SU-DHL-6 (cell line): ENCODE measurements around the gene CARHSP1.
"Not testable (repeated sequence)": the region's sequence is repeated elsewhere in the genome, so short reads cannot be mapped to it uniquely, and the experiment has no call there.

Experiments used
- H2AFZ ChIP-seq: fragments of 200-600 bp; sonication (generic); 2 replicates; pipeline ENCODE4 v1.6.1; 2014; ENCODE audit warnings: low read depth, mild to moderate bottlenecking, moderate library complexity, mixed read lengths, antibody characterized with exemption, low read length; ENCODE audit not compliant: severe bottlenecking
- H3F3A ChIP-seq: fragments of 200-600 bp; shearing (Covaris generic); 2 replicates; pipeline ENCODE4 v1.6.0; 2016; ENCODE audit warnings: antibody characterized with exemption, mild to moderate bottlenecking; ENCODE audit not compliant: insufficient read depth
- H3K27ac ChIP-seq: fragments of 200-600 bp; sonication (generic); 2 replicates; pipeline ENCODE4 v1.5.1; 2016; ENCODE audit warnings: low read depth, mild to moderate bottlenecking, low read length, moderate library complexity, mixed read lengths
- H3K27me3 ChIP-seq: fragments of 200-600 bp; sonication (generic), shearing (Covaris generic); 2 replicates; pipeline ENCODE4 v1.6.0; 2014; ENCODE audit warnings: mild to moderate bottlenecking, low read length
- H3K36me3 ChIP-seq: fragments of 200-600 bp; sonication (generic); 2 replicates; pipeline ENCODE4 v1.6.1; 2014; ENCODE audit warnings: mild to moderate bottlenecking, low read length, mixed read lengths
- H3K4me2 ChIP-seq: fragments of 300-600, 200-600 bp; shearing (Covaris generic), sonication (generic); 2 replicates; pipeline ENCODE4 v1.6.0; 2014; ENCODE audit warnings: low read length, low read depth, mild to moderate bottlenecking; ENCODE audit not compliant: poor library complexity, severe bottlenecking
- H3K4me3 ChIP-seq: fragments of 200-600 bp; sonication (generic); 2 replicates; pipeline ENCODE4 v1.5.1; 2014; ENCODE audit warnings: antibody characterized with exemption, low read length, mild to moderate bottlenecking, mixed read lengths; ENCODE audit not compliant: insufficient read depth, poor library complexity, severe bottlenecking
- H3K79me2 ChIP-seq: fragments of 200-600 bp; sonication (generic); 2 replicates; pipeline ENCODE4 v1.6.1; 2014; ENCODE audit warnings: mild to moderate bottlenecking, low read length, moderate library complexity; ENCODE audit not compliant: insufficient read depth
- H3K9ac ChIP-seq: fragments of 200-600 bp; sonication (generic); 2 replicates; pipeline ENCODE4 v1.7.0; 2014; ENCODE audit warnings: mild to moderate bottlenecking, low read length
- H3K9me2 ChIP-seq: fragments of 200-600 bp; sonication (generic); replicated peaks from 2 replicates; pipeline ENCODE4 v1.6.1; 2014; ENCODE audit warnings: low read length; ENCODE audit not compliant: insufficient read depth
- H3K9me3 ChIP-seq: fragments of 200-600 bp; sonication (generic); 2 replicates; pipeline ENCODE4 v1.6.1; 2014; ENCODE audit warnings: low read length, mixed read lengths; ENCODE audit not compliant: insufficient read depth
- H4K20me1 ChIP-seq: fragments of 200-600 bp; sonication (generic); 2 replicates; pipeline ENCODE4 v1.6.1; 2014; ENCODE audit warnings: low read depth, mild to moderate bottlenecking, antibody characterized with exemption, low read length, moderate library complexity, mixed read lengths
- CTCF ChIP-seq: fragments of 200-600 bp; sonication (generic); IDR thresholded peaks from one replicate; pipeline ENCODE4 v1.5.1; 2017; ENCODE audit warnings: antibody characterized with exemption, mild to moderate bottlenecking, low read length, moderate library complexity; ENCODE audit not compliant: insufficient read depth, poor library complexity, severe bottlenecking
- EZH2phosphoT487 ChIP-seq: fragments of 200-600 bp; sonication (generic), shearing (Covaris generic); conservative IDR thresholded peaks from 2 replicates; pipeline ENCODE4 v1.6.1; 2018; ENCODE audit warnings: mild to moderate bottlenecking, antibody characterized with exemption, low read length, moderate library complexity, mixed read lengths

The CARHSP1 gene

GRCh38 chr16:8880839-8881510, 12.2 kb upstream of the CARHSP1 start:
- TF ChIP-seq CTCF, result no peak
- no peak for TF ChIP-seq EZH2phosphoT487
- Histone ChIP-seq H3K27me3 (no peaks in the 10 kb centered on the region), H3K4me2 (no peak overlapping the region), H3K27ac (no peak overlapping the region), H3K36me3 (no peaks in the 10 kb centered on the region), H3K9me3 (no peaks in the 10 kb centered on the region), H2AFZ (no peak overlapping the region), H4K20me1 (no peaks in the 10 kb centered on the region), H3F3A (no peaks in the 10 kb centered on the region), H3K9ac (no peak overlapping the region), H3K4me3 (no peak overlapping the region), H3K79me2 (no peaks in the 10 kb centered on the region), H3K9me2 (no peaks in the 10 kb centered on the region)

GRCh38 chr16:8878523-8878911, 9.7 kb upstream of the CARHSP1 start:
- Histone ChIP-seq H3K36me3 (no peaks in the 10 kb centered on the region), H3K9me3 (no peaks in the 10 kb centered on the region), H3K27ac (no peak overlapping the region), H3K4me3 (no peak overlapping the region), H3K9ac (no peak overlapping the region), H3K9me2 (no peaks in the 10 kb centered on the region), H3K4me2 (no peak overlapping the region), H4K20me1 (no peaks in the 10 kb centered on the region), H3F3A (no peaks in the 10 kb centered on the region), H3K79me2 (no peaks in the 10 kb centered on the region), H3K27me3 (no peaks in the 10 kb centered on the region), H2AFZ (no peak overlapping the region)
- no peak for TF ChIP-seq CTCF
- TF ChIP-seq EZH2phosphoT487, result no peak

- H3K27ac ChIP-seq, result no peak overlapping the region
- H2AFZ ChIP-seq, result no peak overlapping the region
- no peaks in the 10 kb centered on the region for H3K79me2 ChIP-seq
- H3K9ac ChIP-seq, result no peak overlapping the region
- no peaks in the 10 kb centered on the region for H3K9me3 ChIP-seq
- H3F3A ChIP-seq, result no peaks in the 10 kb centered on the region
- H4K20me1 ChIP-seq, result no peaks in the 10 kb centered on the region
- no peaks in the 10 kb centered on the region for H3K36me3 ChIP-seq
- TF ChIP-seq CTCF, result no peak
- H3K9me2 ChIP-seq, result no peaks in the 10 kb centered on the region
- no peaks in the 10 kb centered on the region for H3K27me3 ChIP-seq
- no peak overlapping the region for H3K4me2 ChIP-seq
- H3K4me3 ChIP-seq, result no peak overlapping the region
These were observed 9.2 kb upstream of the CARHSP1 start for GRCh38 chr16:8877894-8878522.

- H3F3A ChIP-seq, H3K27me3 ChIP-seq, H3K79me2 ChIP-seq, H3K9me3 ChIP-seq, H2AFZ ChIP-seq, H3K36me3 ChIP-seq, H3K4me3 ChIP-seq, H3K4me2 ChIP-seq, H4K20me1 ChIP-seq, H3K27ac ChIP-seq, H3K9ac ChIP-seq, H3K9me2 ChIP-seq: not testable (repeated sequence)
These were observed 6.5 kb upstream of the CARHSP1 start for GRCh38 chr16:8875317-8875716.
